Osteocyte (in vitro differentiated cells): Measurements from ENCODE around the gene MEGF6. TPM values are rescaled to one million over a fixed set of nuclear protein-coding genes. Genes with fewer than 3 reads are reported as not detected.
A peak's percentile ranks its signal among the peaks of the same experiment; 100 is the strongest.

Experiments used
- DNase-seq: peaks from one replicate; pipeline ENCODE4 v3.0.0; 2021; ENCODE audit warnings: mixed read lengths; ENCODE audit not compliant: unreplicated experiment; ENCODE audit errors: extremely low spot score
- H3K27ac Mint-ChIP-seq: one replicate; pipeline ENCODE4 v1.8.0; 2021; ENCODE audit warnings: mild to moderate bottlenecking, mixed read lengths; ENCODE audit not compliant: unreplicated experiment
- H3K27me3 Mint-ChIP-seq: one replicate; pipeline ENCODE4 v1.8.0; 2021; ENCODE audit warnings: mixed read lengths; ENCODE audit not compliant: unreplicated experiment
- H3K36me3 Mint-ChIP-seq: one replicate; pipeline ENCODE4 v1.8.0; 2021; ENCODE audit warnings: mixed read lengths; ENCODE audit not compliant: unreplicated experiment
- H3K4me1 Mint-ChIP-seq: one replicate; pipeline ENCODE4 v1.8.0; 2021; ENCODE audit warnings: mixed read lengths; ENCODE audit not compliant: unreplicated experiment
- H3K4me3 Mint-ChIP-seq: one replicate; pipeline ENCODE4 v1.8.0; 2021; ENCODE audit warnings: mild to moderate bottlenecking, moderate library complexity, mixed read lengths; ENCODE audit not compliant: unreplicated experiment
- H3K9me3 Mint-ChIP-seq: one replicate; pipeline ENCODE4 v1.8.0; 2021; ENCODE audit warnings: mixed read lengths; ENCODE audit not compliant: unreplicated experiment
- total RNA-seq: library from RNA; stranded (reverse); gene quantifications from 2 replicates; pipeline ENCODE4 v1.2.1, GENCODE V29; 2021
- TF ChIP-seq, protein P1 (sequence below): fragments of 200-600 bp; sonication (generic); IDR thresholded peaks from 2 replicates; pipeline ENCODE4 v1.5.0; 2021; ENCODE audit warnings: antibody characterized with exemption, mild to moderate bottlenecking, moderate library complexity

The MEGF6 gene
- total RNA-seq, 1 donor from 2014 or later, result 255 TPM

DNA sequence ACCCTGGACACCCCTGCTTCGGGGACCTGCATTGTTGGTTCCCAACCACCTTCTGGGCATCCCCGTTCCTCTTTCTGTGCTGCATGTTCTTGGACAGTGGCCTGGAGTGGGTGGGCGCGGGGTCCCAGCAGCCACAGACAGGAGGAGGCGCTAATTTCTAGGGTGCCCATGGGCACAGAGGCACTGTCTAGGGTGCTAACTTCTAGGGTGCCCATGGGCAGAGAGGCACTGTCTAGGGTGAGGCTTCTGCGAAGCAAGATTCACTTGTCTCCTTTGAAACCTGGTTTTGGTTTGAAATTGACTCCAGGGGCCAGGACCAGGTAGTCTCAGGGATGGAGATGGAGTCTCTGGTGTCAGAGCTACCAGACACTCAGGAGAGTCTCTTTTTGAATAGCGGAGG lies 815 bp upstream of the MEGF6 start:
- TF ChIP-seq, protein P1, sequence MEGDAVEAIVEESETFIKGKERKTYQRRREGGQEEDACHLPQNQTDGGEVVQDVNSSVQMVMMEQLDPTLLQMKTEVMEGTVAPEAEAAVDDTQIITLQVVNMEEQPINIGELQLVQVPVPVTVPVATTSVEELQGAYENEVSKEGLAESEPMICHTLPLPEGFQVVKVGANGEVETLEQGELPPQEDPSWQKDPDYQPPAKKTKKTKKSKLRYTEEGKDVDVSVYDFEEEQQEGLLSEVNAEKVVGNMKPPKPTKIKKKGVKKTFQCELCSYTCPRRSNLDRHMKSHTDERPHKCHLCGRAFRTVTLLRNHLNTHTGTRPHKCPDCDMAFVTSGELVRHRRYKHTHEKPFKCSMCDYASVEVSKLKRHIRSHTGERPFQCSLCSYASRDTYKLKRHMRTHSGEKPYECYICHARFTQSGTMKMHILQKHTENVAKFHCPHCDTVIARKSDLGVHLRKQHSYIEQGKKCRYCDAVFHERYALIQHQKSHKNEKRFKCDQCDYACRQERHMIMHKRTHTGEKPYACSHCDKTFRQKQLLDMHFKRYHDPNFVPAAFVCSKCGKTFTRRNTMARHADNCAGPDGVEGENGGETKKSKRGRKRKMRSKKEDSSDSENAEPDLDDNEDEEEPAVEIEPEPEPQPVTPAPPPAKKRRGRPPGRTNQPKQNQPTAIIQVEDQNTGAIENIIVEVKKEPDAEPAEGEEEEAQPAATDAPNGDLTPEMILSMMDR, result no peak
- Mint-ChIP-seq H3K27ac (no peak overlapping the region), H3K9me3 (no peaks in the 10 kb centered on the region), H3K4me3 (peak overlapping the region; percentile 70), H3K27me3 (no peaks in the 10 kb centered on the region), H3K4me1 (peaks cover 33% of the 10 kb centered on the region), H3K36me3 (no peaks in the 10 kb centered on the region)
- no peak for DNase-seq

DNA sequence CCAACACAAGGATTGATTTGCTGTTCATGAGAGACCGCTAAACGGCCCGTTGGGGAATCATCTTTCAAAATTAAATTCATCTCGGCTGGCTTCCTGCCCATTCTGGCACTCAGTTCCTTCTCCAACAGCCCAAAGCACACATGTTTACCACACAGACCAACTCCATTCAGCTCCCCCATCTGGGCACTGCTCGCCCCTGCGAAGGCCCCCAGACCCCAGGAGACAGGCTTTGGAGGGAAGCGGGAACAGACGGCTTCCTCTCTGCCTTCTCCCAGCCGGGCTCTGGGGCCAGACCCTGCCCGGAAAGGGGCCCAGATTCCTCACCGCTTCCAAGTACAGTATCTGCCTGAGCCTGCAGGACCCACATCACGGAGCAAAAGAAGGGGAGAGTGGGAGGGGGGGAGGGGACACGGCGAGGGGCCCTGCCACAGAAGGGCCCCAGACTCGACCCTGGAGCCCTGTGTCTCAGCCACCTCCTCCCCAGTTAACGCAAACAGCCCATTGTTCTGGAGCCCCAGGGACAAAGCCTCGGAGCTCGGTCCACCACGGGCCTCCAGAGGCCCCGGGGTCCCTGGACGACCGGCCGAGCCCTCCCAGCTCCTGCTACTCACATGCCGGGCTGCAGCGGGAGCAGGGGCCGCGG lies 660 bp downstream of the MEGF6 start:
- Mint-ChIP-seq H3K9me3 (no peaks in the 10 kb centered on the region), H3K36me3 (no peaks in the 10 kb centered on the region), H3K4me3 (peak overlapping the region; percentile 81), H3K4me1 (peaks cover 33% of the 10 kb centered on the region), H3K27me3 (no peaks in the 10 kb centered on the region), H3K27ac (peak overlapping the region; percentile 63)
- DNase-seq, result no peak
- TF ChIP-seq, protein P1, result no peak

DNA sequence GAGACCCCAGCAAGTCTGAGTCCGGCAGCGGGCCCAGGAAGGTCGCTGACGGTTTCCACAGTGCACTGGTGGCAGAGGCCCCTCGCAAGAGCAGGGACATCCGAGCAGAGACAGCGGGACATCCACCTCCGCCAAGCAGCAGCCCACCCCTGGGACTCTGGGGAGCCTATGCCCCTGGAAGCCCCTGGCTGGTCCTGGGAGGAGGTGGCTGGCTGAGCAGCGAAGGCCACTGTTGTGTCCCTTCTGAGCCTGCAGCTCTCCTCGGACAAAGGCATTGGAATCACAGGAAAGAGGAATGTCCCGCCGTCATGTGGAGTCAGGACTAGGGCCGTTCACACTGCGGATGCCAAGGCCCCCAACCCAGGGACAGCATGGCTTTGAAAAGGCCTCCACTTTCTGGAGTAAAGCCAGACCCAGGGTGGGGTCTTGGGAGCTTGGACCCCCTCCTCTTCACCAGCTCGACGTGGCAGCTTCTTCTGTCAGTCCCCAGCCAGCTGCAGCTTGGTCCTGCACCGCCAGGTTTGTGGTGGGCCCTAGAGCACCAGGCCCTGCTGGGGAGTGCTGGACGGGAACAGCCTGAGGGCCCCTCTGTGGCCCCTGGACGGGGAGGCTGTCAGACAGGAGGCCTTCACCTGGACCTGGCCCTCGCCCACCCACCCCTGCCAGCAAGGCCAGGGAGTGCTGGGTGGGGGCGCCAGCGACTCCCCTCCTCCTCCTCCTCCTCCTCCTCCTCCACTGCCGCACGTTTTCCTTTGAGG lies 1.4 kb downstream of the MEGF6 start:
- TF ChIP-seq, protein P1, result no peak
- DNase-seq, result no peak
- Mint-ChIP-seq H3K27ac (peak overlapping the region; percentile 63), H3K27me3 (no peaks in the 10 kb centered on the region), H3K9me3 (no peaks in the 10 kb centered on the region), H3K4me3 (peak overlapping the region; percentile 81), H3K36me3 (no peaks in the 10 kb centered on the region), H3K4me1 (peaks cover 33% of the 10 kb centered on the region)

DNA sequence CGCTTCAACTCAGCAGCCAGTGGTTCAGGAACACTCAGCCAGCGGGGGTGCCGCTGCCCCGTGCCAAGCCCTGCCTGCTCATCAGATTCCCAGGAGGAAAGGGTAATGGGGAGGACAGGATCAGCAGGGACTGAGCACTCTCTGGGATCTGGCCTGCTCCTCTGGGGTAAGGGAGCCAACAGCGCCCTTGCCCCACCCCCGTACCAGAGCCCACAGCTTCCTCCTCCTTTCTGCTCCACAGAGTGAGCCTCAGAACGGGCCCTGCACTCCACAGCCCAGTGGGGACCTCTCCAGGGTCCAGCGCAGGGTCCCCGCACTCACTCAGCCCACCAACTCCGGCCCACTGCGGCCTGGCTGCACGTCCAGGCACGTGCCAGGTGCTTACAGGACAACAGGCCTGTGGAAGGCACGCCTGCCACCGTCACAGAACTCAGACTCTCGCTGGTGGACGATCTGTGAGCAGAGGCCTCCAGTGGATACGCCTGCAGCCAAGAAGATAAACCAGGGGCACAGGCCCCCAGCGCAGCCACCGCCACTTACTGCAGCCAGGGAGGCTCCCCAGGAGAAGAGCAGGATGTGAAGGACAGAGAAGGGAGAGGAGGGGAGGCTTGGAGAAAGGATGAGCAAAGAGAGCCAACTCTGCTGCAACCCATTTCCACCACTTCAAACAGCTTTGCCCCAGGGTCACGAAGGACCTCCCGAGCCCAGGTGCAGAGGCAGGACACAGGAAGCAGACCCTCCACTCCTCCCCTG lies 2.1 kb downstream of the MEGF6 start:
- no peaks in the 10 kb centered on the region for H3K9me3 Mint-ChIP-seq
- H3K4me3 Mint-ChIP-seq, result peak overlapping the region; percentile 27
- no peaks in the 10 kb centered on the region for H3K27me3 Mint-ChIP-seq
- TF ChIP-seq, protein P1, result no peak
- no peaks in the 10 kb centered on the region for H3K36me3 Mint-ChIP-seq
- H3K27ac Mint-ChIP-seq, result no peak overlapping the region
- H3K4me1 Mint-ChIP-seq, result peaks cover 33% of the 10 kb centered on the region
- no peak for DNase-seq

DNA sequence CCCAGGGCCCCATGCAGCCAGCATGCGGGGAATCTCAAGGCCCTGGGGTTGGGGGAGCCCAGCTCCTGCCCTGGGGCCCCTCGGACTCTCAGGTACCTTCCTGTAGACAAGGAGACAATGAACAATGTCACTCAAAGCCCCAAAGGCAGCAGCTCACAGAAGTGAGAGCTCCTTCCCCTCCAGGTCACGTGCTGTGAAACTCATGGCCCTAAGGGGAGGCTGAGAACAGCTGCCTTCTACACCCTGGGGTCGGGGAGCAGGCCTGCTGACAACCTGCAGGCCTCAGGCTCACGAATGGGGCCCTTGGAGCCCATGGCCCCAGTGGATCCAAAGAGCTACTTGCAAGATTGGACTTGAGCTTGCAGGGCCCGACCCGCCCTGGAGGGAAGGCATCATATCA lies 3.2 kb downstream of the MEGF6 start:
- no peak for DNase-seq
- TF ChIP-seq, protein P1, result no peak
- Mint-ChIP-seq H3K4me1 (peaks cover 23% of the 10 kb centered on the region), H3K27me3 (no peaks in the 10 kb centered on the region), H3K27ac (no peak overlapping the region), H3K36me3 (no peaks in the 10 kb centered on the region), H3K9me3 (no peaks in the 10 kb centered on the region), H3K4me3 (no peak overlapping the region)
